K562 (cell line): ENCODE results near the gene SUCO. TPM values are rescaled to one million over a fixed set of nuclear protein-coding genes. Genes with fewer than 3 reads are reported as not detected.

ENCODE experiments used
- ATAC-seq: fragments of 200-7000 bp; cut with Tn5 transposase; 3 replicates; pipeline ENCODE4 v1.9.1; 2020; ENCODE audit warnings: moderate library complexity
- BruUV-seq: library from RNA; stranded (reverse); fragments of 400-500 nt; replicated peaks from 2 replicates; lab custom pipeline; 2021; lab: Mats Ljungman, UMichigan
- CTCF ChIA-PET: fragments of 300-600 bp; formaldehyde crosslinking; extraction: SDS; loops from one replicate; lab custom pipeline; 2021; ENCODE audit warnings: low intra/inter-chr PET ratio; lab: Yijun Ruan, JAX
- POLR2A ChIA-PET: fragments of 300-600, 350-650 bp; sonication (Branson Sonifier 250); formaldehyde crosslinking; extraction: SDS; loops from one replicate; lab custom pipeline; 2021; ENCODE audit warnings: antibody characterized with exemption, inconsistent platforms; lab: Yijun Ruan, JAX
- DNase-seq, 4 experiments: peaks; one replicate each; pipeline versions ENCODE4 v3.0.0 to v3.0.0-alpha.2; 2011 to 2018; ENCODE audit warnings: low spot score in 3 of 4, mixed read lengths in 3 of 4; ENCODE audit errors: extremely low read depth in 1 of 4
- FAIRE-seq: peaks from 2 replicates; lab custom pipeline; 2011; peaks lifted over from hg19 to GRCh38; lab: Jason Lieb, UNC
- H2AFZ ChIP-seq: 2 replicates; pipeline ENCODE4 v1.6.0; 2011; ENCODE audit warnings: low read depth, low read length, control low read depth, inconsistent platforms
- H3K27ac ChIP-seq: fragments of 200-600 bp; 3 replicates; pipeline ENCODE4 v1.8.0; 2011; ENCODE audit warnings: low read depth, mild to moderate bottlenecking, control low read depth, inconsistent platforms, low read length, moderate library complexity, mixed read lengths; ENCODE audit errors: extremely low read depth
- H3K27me3 ChIP-seq, 2 experiments: fragments of 300-600 bp in 1 of 2; 2 replicates in 1 of 2; 3 replicates in 1 of 2; pipeline versions ENCODE4 v1.6.0 to v1.8.0; 2011; ENCODE audit warnings: inconsistent platforms in 2 of 2, low read length in 2 of 2, mild to moderate bottlenecking in 1 of 2, mixed read lengths in 1 of 2, moderate library complexity in 1 of 2; ENCODE audit not compliant: control insufficient read depth in 2 of 2, insufficient read depth in 2 of 2
- H3K36me3 ChIP-seq: fragments of 300-600 bp; 3 replicates; pipeline ENCODE4 v1.8.0; 2011; ENCODE audit warnings: mild to moderate bottlenecking, low read length, inconsistent platforms; ENCODE audit not compliant: control insufficient read depth, insufficient read depth
- H3K4me1 ChIP-seq, 2 experiments: fragments of 200-600 bp in 1 of 2; replicated peaks in 1 of 2; 2 replicates in 1 of 2; 3 replicates in 1 of 2; pipeline versions ENCODE4 v1.5.1 to v1.8.0; 2011; ENCODE audit warnings: inconsistent platforms in 2 of 2, low read length in 2 of 2, mild to moderate bottlenecking in 1 of 2, mixed read lengths in 1 of 2, moderate library complexity in 1 of 2; ENCODE audit not compliant: control insufficient read depth in 2 of 2, insufficient read depth in 2 of 2
- H3K4me2 ChIP-seq: 2 replicates; pipeline ENCODE4 v1.6.1; 2011; ENCODE audit warnings: low read length, control low read depth, inconsistent platforms, mixed read lengths; ENCODE audit not compliant: insufficient read depth
- H3K4me3 ChIP-seq: fragments of 200-600 bp; sonication (generic), shearing (Covaris generic); 2 replicates; pipeline ENCODE4 v1.5.1; 2016; ENCODE audit warnings: control low read depth, inconsistent platforms
- H3K79me2 ChIP-seq: fragments of 200-600 bp; 3 replicates; pipeline ENCODE4 v1.8.0; 2011; ENCODE audit warnings: low read length, inconsistent platforms; ENCODE audit not compliant: control insufficient read depth, insufficient read depth
- H3K9ac ChIP-seq, 2 experiments: 2 replicates each; pipeline versions ENCODE4 v1.6.0 to v1.6.1; 2011; ENCODE audit warnings: low read depth in 2 of 2, low read length in 2 of 2, control low read depth in 1 of 2, inconsistent platforms in 1 of 2, mild to moderate bottlenecking in 1 of 2, mixed read lengths in 1 of 2; ENCODE audit not compliant: insufficient read depth in 1 of 2
- H3K9me1 ChIP-seq: one replicate; pipeline ENCODE4 v1.6.0; 2011; ENCODE audit warnings: inconsistent platforms, mild to moderate bottlenecking, low read length, moderate library complexity; ENCODE audit not compliant: control insufficient read depth, insufficient read depth
- H3K9me3 ChIP-seq: replicated peaks from 2 replicates; pipeline ENCODE4 v1.5.1; 2011; ENCODE audit warnings: low read depth, low read length, inconsistent platforms; ENCODE audit not compliant: control insufficient read depth, insufficient read depth
- H4K20me1 ChIP-seq: replicated peaks from 2 replicates; pipeline ENCODE4 v1.6.1; 2011; ENCODE audit warnings: low read length, inconsistent platforms, mixed read lengths; ENCODE audit not compliant: control insufficient read depth, insufficient read depth
- ASH1L ChIP-seq: fragments of 450-650 bp; IDR thresholded peaks from 2 replicates; pipeline ENCODE4 v1.6.1; 2018; ENCODE audit warnings: borderline replicate concordance, mild to moderate bottlenecking, low read depth; ENCODE audit not compliant: partially characterized antibody
- ATF4 ChIP-seq: fragments of 450-650 bp; formaldehyde crosslinking; IDR thresholded peaks from 2 replicates; pipeline ENCODE4 v1.4.0; 2022; ENCODE audit warnings: mild to moderate bottlenecking, moderate library complexity
- CXXC5 ChIP-seq: fragments of 250-450 bp; sonication (Bioruptor Pico); IDR thresholded peaks from 2 replicates; pipeline ENCODE4 v1.8.0; 2022; ENCODE audit warnings: inconsistent platforms, mild to moderate bottlenecking, moderate library complexity
- E2F5 ChIP-seq: sonication (generic); formaldehyde crosslinking; IDR thresholded peaks from 2 replicates; pipeline ENCODE4 v1.8.0; 2022; ENCODE audit warnings: mild to moderate bottlenecking, missing genetic modification reagents
- KAT2B ChIP-seq: IDR thresholded peaks from one replicate; pipeline ENCODE4 v1.6.1; 2012; ENCODE audit warnings: low read depth, mild to moderate bottlenecking, control low read depth, inconsistent platforms, low read length, moderate library complexity
- MAFG ChIP-seq: fragments of 450-650 bp; conservative IDR thresholded peaks from 2 replicates; pipeline ENCODE4 v1.6.1; 2016; ENCODE audit warnings: missing genetic modification characterization, missing compliant biosample characterization
- MYBL2 ChIP-seq, 2 experiments: fragments of 450-650 bp in 1 of 2; sonication (generic) in 1 of 2; formaldehyde crosslinking in 1 of 2; IDR thresholded peaks; 2 replicates each; pipeline versions ENCODE4 v1.6.1 to v1.8.1; 2017 to 2022; ENCODE audit warnings: borderline replicate concordance in 1 of 2, inconsistent platforms in 1 of 2, low read depth in 1 of 2, mild to moderate bottlenecking in 1 of 2, missing genetic modification reagents in 1 of 2, moderate library complexity in 1 of 2
- NBN ChIP-seq: fragments of 450-650 bp; IDR thresholded peaks from 2 replicates; pipeline ENCODE4 v1.6.1; 2016; ENCODE audit warnings: low read depth, mild to moderate bottlenecking
- RFX1 ChIP-seq: fragments of 450-650 bp; IDR thresholded peaks from 2 replicates; pipeline ENCODE4 v1.6.1; 2016; ENCODE audit warnings: mild to moderate bottlenecking, moderate library complexity
- SIX5 ChIP-seq, 2 experiments: IDR thresholded peaks; 2 replicates each; pipeline ENCODE4 v1.6.1; 2011; ENCODE audit warnings: low read length in 2 of 2, borderline replicate concordance in 1 of 2, low read depth in 1 of 2, mild to moderate bottlenecking in 1 of 2, moderate library complexity in 1 of 2; ENCODE audit not compliant: insufficient read depth in 1 of 2
- SMARCA4 ChIP-seq: fragments of 450-650 bp; IDR thresholded peaks from 2 replicates; pipeline ENCODE4 v1.6.1; 2016
- SMC3 ChIP-seq: conservative IDR thresholded peaks from 2 replicates; pipeline ENCODE4 v1.6.1; 2011; ENCODE audit warnings: low read depth, low read length, improper control_type of control experiment; ENCODE audit not compliant: insufficient read depth
- TAF15 ChIP-seq: fragments of 200-400 bp; formaldehyde crosslinking; IDR thresholded peaks from 2 replicates; pipeline ENCODE4 v1.6.1; 2017; ENCODE audit warnings: mild to moderate bottlenecking, low read depth, low read length, moderate library complexity
- THRA ChIP-seq: fragments of 450-650 bp; IDR thresholded peaks from 2 replicates; pipeline ENCODE4 v1.6.1; 2017; ENCODE audit warnings: mild to moderate bottlenecking, moderate library complexity
- TSC22D4 ChIP-seq: fragments of 450-650 bp; IDR thresholded peaks from 2 replicates; pipeline ENCODE4 v1.6.1; 2016; ENCODE audit warnings: missing genetic modification characterization, missing biosample characterization, control low read depth
- ZFP1 ChIP-seq: fragments of 450-650 bp; formaldehyde crosslinking; IDR thresholded peaks from 2 replicates; pipeline ENCODE4 v1.4.0; 2020; ENCODE audit warnings: mild to moderate bottlenecking, mixed read lengths
- ZNF232 ChIP-seq: sonication (generic); formaldehyde crosslinking; IDR thresholded peaks from 2 replicates; pipeline ENCODE4 v1.8.0; 2022; ENCODE audit warnings: mild to moderate bottlenecking, missing genetic modification reagents
- ZNF584 ChIP-seq: fragments of 200-800 bp; sonication (Bioruptor generic); IDR thresholded peaks from 2 replicates; pipeline ENCODE4 v1.6.1; 2016; ENCODE audit warnings: low read depth, mild to moderate bottlenecking, missing genetic modification characterization, missing compliant biosample characterization
- ZNF766 ChIP-seq: fragments of 200-800 bp; sonication (Bioruptor generic); conservative IDR thresholded peaks from 2 replicates; pipeline ENCODE4 v1.6.1; 2016; ENCODE audit warnings: missing genetic modification characterization, missing compliant biosample characterization
- ZNF830 ChIP-seq: fragments of 250-450 bp; sonication (Bioruptor Pico); IDR thresholded peaks from 2 replicates; pipeline ENCODE4 v1.5.0; 2021; ENCODE audit warnings: mild to moderate bottlenecking
- WGBS: fragments of 100-300 bp; shearing (Covaris generic); methylation state at CpG from one replicate; pipeline ENCODE4 v1.1.6; 2016; ENCODE audit warnings: low coverage, mixed read lengths; ENCODE audit not compliant: insufficient coverage; ENCODE audit errors: missing lambda C conversion rate; 5-methylcytosine and 5-hydroxymethylcytosine counted together
- in situ Hi-C: fragments of 300-500 bp; cut with MboI; formaldehyde crosslinking; loops from 4 replicates; pipeline ENCODE4 v1.15.0; 2018; ENCODE audit warnings: inconsistent platforms, mixed read lengths
- intact Hi-C: fragments of 100-400 bp; cut with micrococcal nuclease; formaldehyde crosslinking; loops from 2 replicates; pipeline ENCODE4 v1.14.2; 2022
- polyA plus RNA-seq, 8 experiments: library from polyadenylated mRNA; depleted of rRNA in 4 of 8; stranded (reverse) in 5 of 8; unstranded in 3 of 8; fragments of >200 nt; fragmentation: Nextera tagmentation in 2 of 8; fragmentation: Illumina TruSeq in 1 of 8; extraction: Ambion mirVana in 2 of 8; extraction: Trizol in 1 of 8; gene quantifications; 2 replicates each; pipeline versions ENCODE4 v1.2.1 to v1.2.3, GENCODE V29; 2011 to 2014; ENCODE audit warnings: inconsistent platforms in 1 of 8, missing spikeins in 1 of 8
- total RNA-seq, 7 experiments: library from RNA; depleted of rRNA in 6 of 7; stranded (reverse); fragments of >200 nt in 6 of 7; fragmentation: Illumina TruSeq in 2 of 7; extraction: Trizol in 2 of 7; gene quantifications; 2 replicates each; pipeline versions ENCODE4 v1.2.1 to v1.2.3, GENCODE V29; 2011 to 2021; ENCODE audit warnings: low replicate concordance in 1 of 7
- TF ChIP-seq, protein P1 (sequence below): fragments of 250-450 bp; sonication (Bioruptor Pico); IDR thresholded peaks from 2 replicates; pipeline ENCODE4 v1.8.0; 2021; ENCODE audit warnings: moderate library complexity, mild to moderate bottlenecking, inconsistent platforms

SUCO gene
- total and polyA plus RNA-seq, 9 of the 15 experiments (the other 6 are each of a cell fraction or from before 2014, with no cell fraction given) = 2.5 to 20.6 (median 14.3) TPM

DNA sequence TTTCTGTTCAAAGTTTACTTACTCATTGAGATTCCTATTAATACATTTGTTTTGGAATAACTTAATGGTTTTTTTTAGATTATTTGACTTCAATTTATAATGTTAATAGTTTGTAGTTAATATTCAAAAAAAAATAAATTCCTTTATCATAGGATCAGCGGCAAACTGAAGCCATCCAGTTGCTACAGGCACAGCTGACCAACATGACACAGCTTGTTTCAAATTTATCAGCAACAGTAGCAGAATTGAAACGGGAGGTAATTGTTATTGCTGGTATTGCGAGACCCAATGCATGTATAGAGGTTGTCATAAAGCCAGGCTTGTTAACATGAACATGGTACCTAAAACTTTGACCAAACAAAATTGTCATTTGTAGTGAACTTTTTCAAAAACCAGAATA lies 67.0 kb downstream of the SUCO start:
- H3K27me3 ChIP-seq = no peaks in the 10 kb centered on the region
- peaks cover 34% of the 10 kb centered on the region for H3K36me3 ChIP-seq
- no peaks in the 10 kb centered on the region for H3K9me3 ChIP-seq
- DNase-seq = peak in 1 of 4 experiments; percentile 24
- ATAC-seq = peak; percentile 54
- in situ Hi-C loops = no loop called here
- H4K20me1 ChIP-seq = no peaks in the 10 kb centered on the region
- H3K9me1 ChIP-seq = no peaks in the 10 kb centered on the region
- H3K4me1 ChIP-seq = peaks cover 3% of the 10 kb centered on the region in 2 experiments; a peak in 2 of 5 replicates
- no peak overlapping the region for H2AFZ ChIP-seq
- H3K79me2 ChIP-seq = no peaks in the 10 kb centered on the region
- WGBS = 68% methylated on average over 3 of the region's 3 CpGs
- ChIA-PET POLR2A (no interaction called here), CTCF (interaction anchor here (0.5 kb wide), 1 partner anchor 119 kb away, joined by 3 read pairs; no protein-coding TSS in a partner anchor)
- no peak overlapping the region for H3K9ac ChIP-seq
- no TSS peak for BruUV-seq
- intact Hi-C loops = loop anchor here (2.0 kb wide), 1 partner anchor 41 kb away; no protein-coding TSS in a partner anchor
- H3K4me2 ChIP-seq = no peak overlapping the region
- H3K4me3 ChIP-seq = no peak overlapping the region
- FAIRE-seq = no peak
- H3K27ac ChIP-seq = no peak overlapping the region; the same call in 2 of the 3 replicates
- TF ChIP-seq TAF15 (no peak), SMC3 (no peak), ZFP1 (CRISPR knock-in tag) (no peak), CXXC5 (no peak), ZNF830 (CRISPR knock-in tag) (no peak), SIX5 (IDR thresholded peaks at IDR 0.05; ENCODE audit: borderline replicate concordance in 1 of 2, insufficient read depth in 1 of 2, low read depth in 1 of 2, low read length in 2 of 2) (no peak), MYBL2 (IDR thresholded peaks at IDR 0.05; ENCODE audit: low read depth) (peak; percentile 85), MYBL2 (CRISPR knock-in tag; IDR thresholded peaks at IDR 0.05; ENCODE audit: borderline replicate concordance) (no peak), ZNF766 (no peak), ZNF584 (CRISPR knock-in tag) (no peak), KAT2B (no peak), TSC22D4 (no peak), RFX1 (peak; percentile 21; the same call in 1 of the 2 replicates), ATF4 (CRISPR knock-in tag) (no peak), SMARCA4 (no peak), NBN (no peak), MAFG (tag) (peak; percentile 60), ASH1L (no peak), THRA (no peak), ZNF232 (CRISPR knock-in tag) (no peak), E2F5 (CRISPR knock-in tag) (no peak)
- TF ChIP-seq, protein P1, sequence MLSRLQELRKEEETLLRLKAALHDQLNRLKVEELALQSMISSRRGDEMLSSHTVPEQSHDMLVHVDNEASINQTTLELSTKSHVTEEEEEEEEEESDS = no peak
